HG02943 (cell line): ENCODE data around the gene SYNPO2.

Experiments used
- ATAC-seq: cut with Tn5 transposase; IDR thresholded peaks from one replicate; pipeline ENCODE4 v1.9.1; 2021; ENCODE audit warnings: mild to moderate bottlenecking, low read depth, moderate library complexity; ENCODE audit not compliant: unreplicated experiment

Gene SYNPO2

DNA sequence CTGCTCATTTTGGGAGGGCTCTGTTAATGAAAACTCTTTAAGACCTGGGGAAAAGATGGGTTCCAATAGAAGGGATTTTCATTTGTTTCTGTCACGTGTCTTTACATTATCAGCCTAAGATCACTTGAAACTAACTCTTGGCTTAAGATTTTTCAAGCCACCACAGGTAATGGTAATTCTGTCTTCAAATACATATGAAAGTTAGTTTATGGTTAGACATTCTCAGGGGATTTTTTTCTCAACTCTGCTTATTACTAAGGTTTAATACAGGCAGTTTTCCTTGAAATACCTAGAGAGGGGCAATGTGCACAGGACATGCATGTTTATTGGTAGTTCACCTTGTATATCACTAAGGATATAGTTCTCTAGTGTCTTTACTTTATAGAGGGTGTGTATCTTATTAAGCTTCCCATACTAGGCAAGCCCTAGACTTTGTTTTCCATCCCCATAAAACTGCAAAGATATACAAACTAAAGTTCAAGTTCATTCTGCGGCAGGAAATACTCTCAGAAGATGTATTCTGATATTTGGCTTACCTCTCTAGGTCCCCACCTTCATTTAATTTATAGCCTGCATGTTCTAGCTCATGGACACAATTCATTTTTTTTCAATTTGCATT lies 208.7 kb downstream of the SYNPO2 start:
- no peak for ATAC-seq

DNA sequence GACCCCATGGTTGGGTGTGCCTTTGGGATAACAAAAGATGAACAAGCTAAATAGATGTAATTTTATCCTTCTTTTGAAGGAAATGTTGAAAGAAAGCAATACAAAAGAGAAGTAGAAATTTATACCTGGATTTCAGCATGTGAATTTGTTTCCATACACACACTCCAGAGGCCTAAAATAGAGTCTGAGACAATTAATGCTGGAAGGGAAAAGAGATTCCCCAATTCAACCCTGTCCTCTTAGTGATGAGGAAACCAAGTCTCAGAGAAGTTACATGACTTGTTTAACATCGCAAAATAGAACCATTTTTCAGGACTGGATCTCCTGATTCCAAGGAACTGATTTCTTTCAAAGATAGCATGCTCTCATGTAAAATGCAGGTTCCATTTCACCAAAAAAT lies 209.7 kb downstream of the SYNPO2 start:
- no peak for ATAC-seq

DNA sequence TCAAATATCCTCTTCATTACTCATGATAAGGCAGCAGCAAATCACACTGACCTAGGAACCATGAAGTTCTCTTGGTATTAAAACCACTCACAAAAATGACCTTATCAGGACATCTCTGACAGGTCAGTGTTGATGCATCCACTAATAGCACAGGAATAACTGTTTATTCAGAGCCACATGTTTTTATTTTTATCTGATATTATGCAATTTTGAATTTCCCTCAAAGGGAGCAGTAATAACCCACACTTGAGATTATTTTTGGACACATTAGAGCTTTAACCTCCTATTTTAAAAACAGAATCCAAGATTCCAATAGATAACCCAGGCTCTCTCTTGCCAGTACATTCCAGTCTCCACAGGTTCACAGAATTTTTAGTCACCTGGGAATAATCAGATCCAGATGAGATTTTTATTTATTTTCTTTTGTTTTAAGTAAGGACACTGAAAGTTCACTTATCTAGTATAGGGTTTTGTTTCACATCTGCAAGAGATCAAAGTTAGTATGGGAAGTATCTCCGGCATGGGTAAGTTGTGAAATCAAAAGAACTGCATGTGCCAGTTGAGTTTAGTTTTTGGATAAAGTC lies 210.7 kb downstream of the SYNPO2 start:
- ATAC-seq, result no peak

DNA sequence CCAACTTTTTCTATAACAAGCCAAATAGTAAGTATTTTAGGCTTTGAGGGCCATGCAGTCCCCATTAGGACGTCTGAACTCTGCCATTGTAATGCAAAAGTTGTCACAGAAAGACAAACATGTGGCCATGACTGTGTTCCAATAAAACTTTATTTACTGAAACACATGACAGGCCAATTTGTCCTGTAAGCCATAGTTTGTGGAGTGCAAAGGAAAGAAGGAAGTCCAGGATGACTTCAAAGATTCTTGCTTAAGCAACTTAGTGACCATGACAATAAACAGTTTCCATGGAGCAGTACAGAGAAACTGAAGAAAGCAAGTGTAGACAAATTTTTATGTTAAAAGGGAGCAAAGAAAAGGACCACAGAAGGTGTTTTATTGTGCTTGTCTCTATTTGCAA lies 212.0 kb downstream of the SYNPO2 start:
- no peak for ATAC-seq

DNA sequence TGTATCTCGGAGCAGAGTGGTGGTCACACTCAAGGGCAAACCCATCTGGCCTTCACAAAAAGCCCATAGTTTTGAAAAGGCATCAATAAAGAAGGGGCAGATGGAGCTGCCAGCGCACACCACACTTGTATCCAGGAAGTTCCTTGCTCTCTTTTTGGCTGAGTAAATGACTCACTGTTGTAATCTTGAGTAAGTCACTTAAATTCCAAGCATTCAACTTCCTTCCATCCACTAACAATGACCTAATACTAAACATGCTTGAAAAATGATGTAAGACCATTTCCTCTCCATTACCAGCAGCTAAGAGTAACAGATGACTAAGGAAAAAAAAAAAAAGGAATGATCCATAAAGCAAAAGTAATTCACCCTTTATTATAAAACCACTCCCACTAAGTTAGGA lies 214.6 kb downstream of the SYNPO2 start:
- no peak for ATAC-seq

DNA sequence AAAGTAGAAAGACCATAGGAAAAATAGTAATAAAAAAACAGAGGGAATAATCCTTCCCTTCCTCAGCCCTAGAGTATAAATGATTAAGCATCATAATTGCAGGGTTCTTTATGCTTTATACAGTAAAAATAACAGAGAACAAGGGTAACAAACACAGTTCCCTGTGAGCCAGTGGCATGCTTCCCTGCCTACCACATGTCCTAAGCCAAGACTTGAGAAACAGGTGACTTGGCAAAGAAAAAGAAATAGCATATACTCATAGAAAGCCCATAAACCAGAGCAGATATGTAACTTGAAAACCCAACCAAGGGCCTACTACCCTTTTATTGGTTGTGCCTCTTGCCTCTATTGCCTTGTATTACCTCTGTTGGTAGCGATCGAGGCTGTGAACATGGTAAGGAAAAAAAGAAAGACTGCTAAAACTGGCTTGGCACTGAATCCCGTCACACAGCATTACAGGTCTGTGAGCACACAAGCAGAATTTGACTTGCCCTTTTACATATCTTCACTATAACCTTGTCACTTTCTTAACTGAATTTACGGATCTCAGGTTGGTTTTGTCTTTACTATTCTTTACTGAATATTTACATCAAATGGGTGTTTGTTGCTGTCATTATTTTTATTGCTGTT lies 216.1 kb downstream of the SYNPO2 start:
- ATAC-seq, result no peak

DNA sequence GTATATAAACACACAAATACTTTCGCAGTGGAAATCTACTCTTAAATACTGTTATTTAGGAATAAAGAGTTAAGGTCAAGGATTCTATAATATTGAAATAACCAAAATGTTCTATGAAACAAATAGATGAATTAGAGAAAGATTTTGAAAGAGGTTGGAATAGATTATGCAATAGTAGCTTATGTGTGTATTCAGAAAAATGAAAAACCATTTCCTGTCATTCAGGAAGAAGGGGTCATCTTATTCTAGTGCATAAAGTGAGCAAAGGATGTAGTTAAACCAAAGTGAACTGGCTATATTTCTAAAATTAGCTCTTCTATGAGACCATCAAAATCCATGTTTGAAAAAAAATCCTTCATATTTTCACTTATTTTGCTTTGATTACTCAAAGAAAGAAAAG lies 217.0 kb downstream of the SYNPO2 start:
- ATAC-seq, result no peak

DNA sequence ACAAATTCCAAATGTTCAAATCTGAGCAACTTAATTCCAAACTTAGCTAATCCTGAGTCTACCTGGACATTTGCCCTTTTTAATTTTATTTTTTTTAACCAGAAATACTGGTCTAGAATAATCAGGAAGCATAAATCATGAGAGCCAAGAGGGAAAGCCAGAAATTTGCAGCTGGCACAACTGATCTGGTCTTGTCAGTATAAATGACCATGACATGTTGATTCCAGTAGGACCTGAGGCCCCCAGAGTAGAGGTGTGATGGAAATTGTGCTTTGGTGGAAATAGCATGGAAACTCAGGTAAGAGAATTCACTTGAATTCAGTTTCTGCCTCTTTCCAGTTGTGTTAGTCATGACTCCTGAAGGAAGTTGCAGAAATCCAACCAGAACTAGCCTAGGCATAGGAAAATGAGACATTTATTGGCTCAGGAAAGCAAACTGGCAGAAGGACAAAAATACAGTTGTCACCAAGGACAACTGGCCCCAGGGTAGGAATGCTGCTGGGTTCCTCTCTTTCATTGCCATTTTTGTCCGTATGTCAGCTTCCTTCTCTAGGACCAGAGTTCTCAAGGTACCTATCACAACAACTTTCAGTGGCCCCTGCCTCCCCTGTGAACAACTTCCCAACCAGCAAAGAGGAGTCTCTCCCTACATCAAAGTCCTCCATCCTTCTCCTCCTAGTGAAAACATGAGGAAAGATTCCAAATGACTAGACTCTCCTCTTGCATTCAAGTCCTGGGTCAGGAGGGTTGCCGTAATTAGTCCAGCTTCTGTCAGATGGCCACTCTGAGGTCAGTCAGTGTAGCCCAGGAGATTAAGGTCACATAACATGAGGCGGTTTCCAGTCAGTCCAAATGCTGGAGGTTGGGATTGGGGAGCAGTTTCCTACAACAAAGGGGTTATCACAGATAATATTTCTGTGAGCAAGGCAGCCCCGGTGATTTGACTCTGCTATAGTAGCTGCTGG lies 217.7 kb downstream of the SYNPO2 start:
- ATAC-seq, result no peak

DNA sequence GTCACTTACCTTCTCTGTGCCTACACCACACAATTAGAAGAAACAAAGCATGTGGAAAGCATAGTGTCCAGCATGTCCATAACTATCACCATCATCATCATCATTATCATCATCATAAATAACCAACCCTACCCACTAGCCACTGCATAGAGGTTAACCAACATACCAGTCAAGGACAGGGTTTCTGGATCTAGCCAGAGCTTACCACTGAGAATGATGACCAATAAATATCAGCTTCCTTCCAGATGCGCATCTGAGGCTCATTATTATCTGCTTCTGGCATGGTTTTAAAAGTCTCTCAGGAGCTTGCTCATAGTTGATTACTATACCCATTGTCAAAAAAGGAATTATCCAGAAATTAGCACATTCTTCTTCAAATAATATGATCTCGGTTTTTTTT lies 221.5 kb downstream of the SYNPO2 start:
- no peak for ATAC-seq
